GM18511 (cell line): ENCODE measurements around the gene CGB3.
"Not testable (repeated sequence)": the region's sequence is repeated elsewhere in the genome, so short reads cannot be mapped to it uniquely, and the experiment has no call there.

ENCODE experiments used
- ATAC-seq: cut with Tn5 transposase; IDR thresholded peaks from one replicate; pipeline ENCODE4 v1.9.1; 2021; ENCODE audit warnings: mild to moderate bottlenecking, moderate library complexity; ENCODE audit not compliant: unreplicated experiment

The CGB3 gene

GRCh38 chr19:49042666-49043065, 18.5 kb upstream of the CGB3 start:
- not testable (repeated sequence) for ATAC-seq

GRCh38 chr19:49042177-49042576, 18.0 kb upstream of the CGB3 start:
- no peak for ATAC-seq

DNA sequence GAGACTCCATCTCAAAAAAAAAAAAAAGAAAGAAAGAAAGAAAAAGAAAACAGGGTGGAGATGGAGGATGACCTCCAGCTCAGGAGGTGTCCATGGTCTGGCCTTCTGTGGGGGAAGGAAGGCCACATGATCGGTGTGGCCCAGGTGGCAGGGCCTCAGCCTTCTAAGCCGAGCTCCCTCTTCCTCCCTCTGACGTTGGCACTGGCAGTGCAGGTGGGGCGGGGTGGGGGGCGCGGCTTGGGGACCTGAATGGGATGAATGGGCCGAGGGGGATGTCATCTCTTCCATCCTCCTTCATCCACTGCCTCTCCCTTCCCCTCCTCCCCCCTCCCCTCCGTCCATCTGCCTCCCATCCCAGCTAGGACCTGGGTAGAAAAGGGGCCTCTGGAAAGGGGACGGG, 15.6 kb upstream of the CGB3 start:
- ATAC-seq, result not testable (repeated sequence)

DNA sequence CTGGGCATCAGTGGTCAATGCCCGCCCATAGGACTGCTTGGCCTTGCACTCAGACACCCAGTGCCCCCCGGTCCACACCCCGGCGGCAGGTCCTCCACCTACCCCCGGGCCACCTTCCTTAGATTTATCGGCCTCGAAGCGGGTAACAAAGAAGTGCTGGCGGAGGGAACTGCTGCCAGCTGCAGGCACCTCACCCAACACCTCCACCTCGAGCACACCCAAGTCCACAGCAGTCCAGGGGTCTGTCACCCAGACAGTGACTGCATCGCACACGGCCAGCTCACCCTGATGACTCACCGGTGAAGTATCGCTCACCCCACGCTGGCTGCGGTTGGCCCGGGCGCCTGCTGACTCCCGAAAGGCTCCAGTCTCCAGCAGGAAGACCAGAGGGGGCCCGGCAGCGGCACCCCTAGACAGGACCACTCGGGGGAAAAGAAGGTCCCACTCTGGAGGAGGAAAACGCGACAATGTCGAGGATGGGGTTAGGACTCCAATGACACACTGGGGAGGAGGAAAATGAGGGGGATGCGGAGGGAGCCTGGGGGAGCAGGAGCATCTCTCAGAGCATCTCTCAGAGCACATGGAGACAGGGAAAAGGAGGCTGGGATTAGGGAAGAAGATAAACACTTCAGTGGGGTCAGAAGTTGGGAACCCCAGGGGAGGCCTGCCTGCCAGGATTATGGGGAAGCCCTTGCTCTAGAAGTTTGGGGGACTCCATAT, 14.6 kb upstream of the CGB3 start:
- ATAC-seq, result not testable (repeated sequence)

- not testable (repeated sequence) for ATAC-seq
Observed at GRCh38 chr19:49038111-49038510, 14.0 kb upstream of the CGB3 start.

DNA sequence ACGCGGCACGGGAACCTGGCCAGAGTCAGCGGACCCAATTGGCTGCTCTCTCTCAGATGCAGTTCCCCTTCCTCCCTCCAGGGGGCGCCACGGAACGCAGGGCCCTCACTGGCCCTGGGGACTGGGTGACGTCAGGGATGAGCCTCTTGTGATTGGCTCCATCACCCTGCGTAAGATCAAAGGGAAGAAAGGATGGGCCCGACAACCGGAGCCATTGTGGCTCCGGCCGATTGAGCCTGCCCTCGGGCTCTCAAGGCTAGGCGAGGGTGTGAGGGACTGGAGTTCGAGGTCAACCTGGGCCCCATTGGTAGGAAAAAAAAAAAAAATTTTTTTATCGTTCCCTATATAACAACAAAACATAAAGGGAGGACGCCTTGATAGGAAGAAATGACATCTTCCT, 12.7 kb upstream of the CGB3 start, which contains the start of gene CGB1:
Gene CGB1, minus strand, starts transcription at position 81 of the 400 bp plus-strand sequence. CDS start 184 bp downstream, outside the sequence.
- not testable (repeated sequence) for ATAC-seq

GRCh38 chr19:49031642-49032301, 7.6 kb upstream of the CGB3 start, which contains the start of gene CGB2:
Gene CGB2 (plus strand): TSS chr19:49031890. CDS start chr19:49032096, 206 bp downstream.
- not testable (repeated sequence) for ATAC-seq

DNA sequence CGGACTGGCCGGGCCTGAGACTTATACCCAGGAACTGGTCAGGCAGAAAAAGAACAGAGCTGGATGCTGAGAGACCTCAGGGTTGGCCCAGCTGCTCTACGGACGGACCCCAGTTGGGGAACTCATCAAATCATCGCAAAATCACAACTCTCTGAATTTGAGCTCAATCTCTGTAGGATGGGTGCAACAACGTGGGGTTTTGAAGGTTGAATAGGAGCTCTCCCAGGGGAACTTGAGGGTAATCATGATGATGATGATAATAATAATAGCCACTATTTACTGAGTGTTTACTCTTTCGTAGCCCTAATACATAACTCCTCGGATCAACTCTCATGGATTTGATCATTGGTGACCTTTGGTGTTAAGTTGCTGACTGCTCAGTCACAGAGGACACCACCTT, 6.2 kb upstream of the CGB3 start:
- ATAC-seq, result not testable (repeated sequence)

DNA sequence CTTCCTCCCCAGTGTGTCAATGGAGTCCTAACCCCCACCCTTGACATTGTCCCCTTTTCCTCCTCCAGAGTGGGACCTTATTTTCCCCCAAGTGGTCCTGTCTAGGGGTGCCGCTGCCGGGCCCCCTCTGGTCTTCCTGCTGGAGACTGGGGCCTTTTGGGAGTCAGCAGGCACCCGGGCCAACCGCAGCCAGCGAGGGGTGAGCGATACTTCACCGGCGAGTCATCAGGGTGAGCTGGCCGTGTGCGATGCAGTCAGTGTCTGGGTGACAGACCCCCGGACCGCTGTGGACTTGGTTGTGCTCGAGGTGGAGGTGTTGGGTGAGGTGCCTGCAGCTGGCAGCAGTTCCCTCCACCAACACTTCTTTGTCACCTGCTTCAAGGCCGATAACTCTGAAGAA, 5.6 kb upstream of the CGB3 start:
- ATAC-seq, result not testable (repeated sequence)

- not testable (repeated sequence) for ATAC-seq
Observed at GRCh38 chr19:49028686-49029085, 4.6 kb upstream of the CGB3 start.

DNA sequence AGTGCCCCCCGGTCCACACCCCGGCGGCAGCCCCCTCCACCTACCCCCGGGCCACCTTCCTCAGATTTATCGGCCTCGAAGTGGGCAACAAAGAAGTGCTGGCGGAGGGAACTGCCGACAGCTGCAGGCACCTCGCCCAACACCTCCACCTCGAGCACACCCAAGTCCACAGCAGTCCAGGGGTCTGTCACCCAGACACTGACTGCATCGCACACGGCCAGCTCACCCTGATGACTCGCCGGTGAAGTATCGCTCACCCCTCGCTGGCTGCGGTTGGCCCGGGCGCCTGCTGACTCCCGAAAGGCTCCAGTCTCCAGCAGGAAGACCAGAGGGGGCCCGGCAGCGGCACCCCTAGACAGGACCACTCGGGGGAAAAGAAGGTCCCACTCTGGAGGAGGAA, 1.5 kb upstream of the CGB3 start:
- ATAC-seq, result not testable (repeated sequence)

- ATAC-seq, result not testable (repeated sequence)
Observed at GRCh38 chr19:49025088-49025487, 955 bp upstream of the CGB3 start.

- no peak for ATAC-seq
Observed at GRCh38 chr19:49022116-49022515, 2.0 kb downstream of the CGB3 start.

GRCh38 chr19:49020931-49021895, 2.9 kb downstream of the CGB3 start:
- ATAC-seq, result no peak

DNA sequence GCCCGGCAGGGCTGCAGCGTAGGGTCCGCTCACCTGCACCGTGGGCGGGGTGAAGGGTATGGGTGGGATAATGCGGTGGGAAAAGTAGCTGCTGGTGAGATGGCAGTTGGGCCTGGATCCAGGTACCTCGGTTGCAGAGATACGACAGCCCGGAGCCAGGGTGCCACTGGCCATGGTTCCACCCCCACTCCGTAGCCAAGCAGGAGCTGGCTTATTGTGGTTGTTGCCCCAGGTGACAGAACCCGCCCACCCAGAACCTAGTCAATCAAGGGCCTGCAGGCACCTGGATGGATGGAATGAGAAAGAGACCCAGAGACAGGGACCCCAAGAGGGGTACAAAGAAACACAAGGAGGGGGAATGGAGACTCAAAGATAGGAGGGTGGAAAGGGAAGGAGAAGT, 3.8 kb downstream of the CGB3 start:
- no peak for ATAC-seq

- no peak for ATAC-seq
Observed at GRCh38 chr19:49019242-49019932, 4.7 kb downstream of the CGB3 start.

- not testable (repeated sequence) for ATAC-seq
Observed at GRCh38 chr19:49018388-49019241, 5.5 kb downstream of the CGB3 start.

DNA sequence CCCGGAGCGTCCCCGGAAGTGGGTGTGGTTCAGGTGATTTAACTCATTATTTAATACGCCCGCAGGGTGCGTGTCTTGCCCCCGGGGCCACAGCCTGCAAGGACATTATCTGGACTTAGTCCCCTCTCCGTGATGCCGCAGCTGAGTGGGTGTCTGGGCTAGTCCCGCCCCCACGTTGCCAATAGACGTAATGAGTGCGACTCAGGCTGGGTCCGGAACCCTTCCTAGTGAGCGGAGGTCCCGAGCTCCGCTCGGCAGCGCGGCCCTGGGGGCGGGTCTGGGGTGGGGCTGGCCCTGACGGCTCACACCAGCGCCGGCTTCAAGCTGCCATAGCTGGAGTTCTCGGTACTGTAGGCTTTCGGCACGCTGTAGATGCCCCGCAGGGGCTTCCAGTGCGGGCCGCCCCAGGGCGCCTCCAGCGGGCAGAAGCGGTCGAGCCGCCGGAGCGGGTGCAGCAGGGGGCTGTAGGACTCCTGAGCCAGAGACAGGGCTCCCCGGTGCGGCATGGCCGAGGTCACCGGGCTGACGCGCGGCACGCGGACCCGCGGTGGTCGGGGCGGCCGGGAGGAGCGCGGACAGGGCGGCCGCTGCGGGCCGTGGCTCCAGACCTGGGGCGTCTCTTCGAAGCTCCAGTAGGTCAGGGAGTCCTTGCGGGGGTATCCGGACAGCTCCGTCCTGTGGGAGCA, 6.3 kb downstream of the CGB3 start:
- ATAC-seq, result no peak
